ENCODE measurements around the gene SOX6.
A peak's percentile ranks its signal among the peaks of the same experiment; 100 is the strongest.

The SOX6 gene

GRCh38 chr11:16177688-16178087, 178.7 kb downstream of the SOX6 start:
- TF ChIP-seq CTCF (IDR thresholded peaks at IDR 0.05; ENCODE audit: insufficient read depth, missing control alignments), result no peak
- DNase-seq (ENCODE audit: insufficient read length, low spot score), result no peak
- FAIRE-seq, result no peak

- TF ChIP-seq CTCF (IDR thresholded peaks at IDR 0.05; ENCODE audit: insufficient read depth, missing control alignments), result no peak
- FAIRE-seq (no peak), DNase-seq (ENCODE audit: insufficient read length, low spot score) (no peak)
These were observed 182.5 kb downstream of the SOX6 start for GRCh38 chr11:16173798-16174197.

GRCh38 chr11:16171882-16172281, 184.5 kb downstream of the SOX6 start:
- no peak for TF ChIP-seq CTCF (IDR thresholded peaks at IDR 0.05; ENCODE audit: insufficient read depth, missing control alignments)
- FAIRE-seq (no peak), DNase-seq (ENCODE audit: insufficient read length, low spot score) (no peak)

- no peak for FAIRE-seq
- no peak for DNase-seq (ENCODE audit: insufficient read length, low spot score)
- TF ChIP-seq CTCF (IDR thresholded peaks at IDR 0.05; ENCODE audit: insufficient read depth, missing control alignments), result no peak
These were observed 186.1 kb downstream of the SOX6 start for GRCh38 chr11:16169956-16170847.

- no peak for FAIRE-seq
- DNase-seq (ENCODE audit: insufficient read length, low spot score), result no peak
- TF ChIP-seq CTCF (IDR thresholded peaks at IDR 0.05; ENCODE audit: insufficient read depth, missing control alignments), result peak; percentile 12
These were observed 186.8 kb downstream of the SOX6 start for GRCh38 chr11:16169541-16169940.

GRCh38 chr11:16167706-16168487, 188.4 kb downstream of the SOX6 start:
- FAIRE-seq, result no peak
- no peak for TF ChIP-seq CTCF (IDR thresholded peaks at IDR 0.05; ENCODE audit: insufficient read depth, missing control alignments)
- DNase-seq (ENCODE audit: insufficient read length, low spot score), result no peak
